Measurements from ENCODE around the gene FNBP1.

The FNBP1 gene

GRCh38 chr9:129887334-129888292 is 155.4 kb downstream of the FNBP1 start:
- Histone ChIP-seq H3K9ac (ENCODE audit: low read length) (peak overlapping the region; percentile 94), H3K4me1 (ENCODE audit: low read length) (peaks cover 39% of the 10 kb centered on the region), H4K20me1 (ENCODE audit: insufficient read depth, low read length) (no peaks in the 10 kb centered on the region), H3K9me3 (replicated peaks; ENCODE audit: insufficient read depth, low read length) (no peaks in the 10 kb centered on the region), H3K4me3 (ENCODE audit: low read length) (peak overlapping the region; percentile 65), H3F3A (ENCODE audit: insufficient read depth, low read length) (peaks cover 56% of the 10 kb centered on the region), H3K27ac (ENCODE audit: low read length) (peak overlapping the region; percentile 99), H3K4me2 (ENCODE audit: low read depth, low read length) (peak overlapping the region; percentile 91), H3K79me2 (ENCODE audit: low read length) (no peaks in the 10 kb centered on the region), H3K9me2 (replicated peaks; ENCODE audit: insufficient read depth, low read length) (no peaks in the 10 kb centered on the region), H3K27me3 (replicated peaks; ENCODE audit: insufficient read depth, low read length) (no peaks in the 10 kb centered on the region), H3K36me3 (replicated peaks; ENCODE audit: insufficient read depth, low read length) (no peaks in the 10 kb centered on the region), H2AFZ (ENCODE audit: low read length) (peak overlapping the region; percentile 18; the same call in 1 of the 2 replicates)
- DNase-seq = peak; percentile 72
- TF ChIP-seq EZH2phosphoT487 (IDR thresholded peaks at IDR 0.05; ENCODE audit: low read length) = no peak
- TF ChIP-seq, protein P1, sequence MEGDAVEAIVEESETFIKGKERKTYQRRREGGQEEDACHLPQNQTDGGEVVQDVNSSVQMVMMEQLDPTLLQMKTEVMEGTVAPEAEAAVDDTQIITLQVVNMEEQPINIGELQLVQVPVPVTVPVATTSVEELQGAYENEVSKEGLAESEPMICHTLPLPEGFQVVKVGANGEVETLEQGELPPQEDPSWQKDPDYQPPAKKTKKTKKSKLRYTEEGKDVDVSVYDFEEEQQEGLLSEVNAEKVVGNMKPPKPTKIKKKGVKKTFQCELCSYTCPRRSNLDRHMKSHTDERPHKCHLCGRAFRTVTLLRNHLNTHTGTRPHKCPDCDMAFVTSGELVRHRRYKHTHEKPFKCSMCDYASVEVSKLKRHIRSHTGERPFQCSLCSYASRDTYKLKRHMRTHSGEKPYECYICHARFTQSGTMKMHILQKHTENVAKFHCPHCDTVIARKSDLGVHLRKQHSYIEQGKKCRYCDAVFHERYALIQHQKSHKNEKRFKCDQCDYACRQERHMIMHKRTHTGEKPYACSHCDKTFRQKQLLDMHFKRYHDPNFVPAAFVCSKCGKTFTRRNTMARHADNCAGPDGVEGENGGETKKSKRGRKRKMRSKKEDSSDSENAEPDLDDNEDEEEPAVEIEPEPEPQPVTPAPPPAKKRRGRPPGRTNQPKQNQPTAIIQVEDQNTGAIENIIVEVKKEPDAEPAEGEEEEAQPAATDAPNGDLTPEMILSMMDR (IDR thresholded peaks at IDR 0.05; ENCODE audit: low read length) = peak; percentile 51
- TF ChIP-seq EZH2 (optimal IDR thresholded peaks at IDR 0.05; ENCODE audit: low read depth, low read length) = no peak

- H3K4me3 ChIP-seq (ENCODE audit: low read length) = peak overlapping the region; percentile 65
- peak; percentile 58 for DNase-seq
- H3K9me2 ChIP-seq (replicated peaks; ENCODE audit: insufficient read depth, low read length) = no peaks in the 10 kb centered on the region
- peaks cover 36% of the 10 kb centered on the region for H3K4me1 ChIP-seq (ENCODE audit: low read length)
- no peaks in the 10 kb centered on the region for H3K36me3 ChIP-seq (replicated peaks; ENCODE audit: insufficient read depth, low read length)
- H2AFZ ChIP-seq (ENCODE audit: low read length) = peak overlapping the region; percentile 18; the same call in 1 of the 2 replicates
- H3K9me3 ChIP-seq (replicated peaks; ENCODE audit: insufficient read depth, low read length) = no peaks in the 10 kb centered on the region
- no peaks in the 10 kb centered on the region for H3K27me3 ChIP-seq (replicated peaks; ENCODE audit: insufficient read depth, low read length)
- no peaks in the 10 kb centered on the region for H3K79me2 ChIP-seq (ENCODE audit: low read length)
- H3K9ac ChIP-seq (ENCODE audit: low read length) = peak overlapping the region; percentile 94
- peak overlapping the region; percentile 99 for H3K27ac ChIP-seq (ENCODE audit: low read length)
- H3F3A ChIP-seq (ENCODE audit: insufficient read depth, low read length) = peaks cover 45% of the 10 kb centered on the region
- peak overlapping the region; percentile 91 for H3K4me2 ChIP-seq (ENCODE audit: low read depth, low read length)
- TF ChIP-seq, protein P1 (IDR thresholded peaks at IDR 0.05; ENCODE audit: low read length) = peak; percentile 10
- TF ChIP-seq EZH2 (optimal IDR thresholded peaks at IDR 0.05; ENCODE audit: low read depth, low read length) = no peak
- H4K20me1 ChIP-seq (ENCODE audit: insufficient read depth, low read length) = no peaks in the 10 kb centered on the region
Measured at GRCh38 chr9:129886226-129887174, 156.5 kb downstream of the FNBP1 start.

DNA sequence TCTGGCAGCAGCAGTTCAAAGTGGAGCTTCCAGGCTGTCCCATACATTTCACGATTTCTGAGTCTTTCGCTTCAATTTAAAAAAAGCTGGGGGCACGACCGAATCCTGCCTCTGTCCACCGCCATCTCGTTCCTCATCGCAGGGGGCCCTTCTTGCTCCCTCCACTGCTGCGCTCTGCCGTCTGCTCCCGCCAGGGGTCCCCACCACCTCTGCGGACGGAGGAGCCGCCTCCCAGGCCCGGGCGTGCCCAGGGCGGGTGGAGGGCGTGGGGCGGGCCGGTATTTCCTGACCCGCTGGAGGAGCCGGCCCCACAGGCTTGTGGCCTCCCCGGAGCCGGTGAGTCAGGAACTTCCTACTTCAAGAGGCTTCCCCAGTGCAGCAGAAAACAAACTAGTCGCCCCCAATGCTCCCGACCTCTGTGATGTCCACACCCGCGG is 157.3 kb downstream of the FNBP1 start:
- Histone ChIP-seq H4K20me1 (ENCODE audit: insufficient read depth, low read length) (no peaks in the 10 kb centered on the region), H3K27ac (ENCODE audit: low read length) (peak overlapping the region; percentile 99), H3K9ac (ENCODE audit: low read length) (peak overlapping the region; percentile 94), H3K36me3 (replicated peaks; ENCODE audit: insufficient read depth, low read length) (no peaks in the 10 kb centered on the region), H3K4me1 (ENCODE audit: low read length) (peaks cover 36% of the 10 kb centered on the region), H3F3A (ENCODE audit: insufficient read depth, low read length) (peaks cover 44% of the 10 kb centered on the region), H3K9me3 (replicated peaks; ENCODE audit: insufficient read depth, low read length) (no peaks in the 10 kb centered on the region), H3K4me3 (ENCODE audit: low read length) (peak overlapping the region; percentile 65), H2AFZ (ENCODE audit: low read length) (peak overlapping the region; percentile 62), H3K4me2 (ENCODE audit: low read depth, low read length) (peak overlapping the region; percentile 91), H3K79me2 (ENCODE audit: low read length) (no peaks in the 10 kb centered on the region), H3K27me3 (replicated peaks; ENCODE audit: insufficient read depth, low read length) (no peaks in the 10 kb centered on the region), H3K9me2 (replicated peaks; ENCODE audit: insufficient read depth, low read length) (no peaks in the 10 kb centered on the region)
- no peak for TF ChIP-seq EZH2phosphoT487 (IDR thresholded peaks at IDR 0.05; ENCODE audit: low read length)
- TF ChIP-seq, protein P1 (IDR thresholded peaks at IDR 0.05; ENCODE audit: low read length) = peak; percentile 90
- peak; percentile 90 for DNase-seq
